Kidney (tissue), 14 donors: ENCODE data around the gene KCTD14. TPM values are rescaled to one million over a fixed set of nuclear protein-coding genes. Genes with fewer than 3 reads are reported as not detected.

Experiments
- DNase-seq, 5 donors: peaks; one replicate each; pipeline ENCODE4 v3.0.0-alpha.2; 2013 to 2020
- FAIRE-seq: peaks from 2 replicates; lab custom pipeline; 2012; peaks lifted over from hg19 to GRCh38; lab: Jason Lieb, UNC
- H3K27ac ChIP-seq, 2 donors: one replicate each; pipeline ENCODE4 v1.7.0; 2013; ENCODE audit warnings: low read depth in 2 of 2, low read length in 2 of 2, inconsistent platforms in 1 of 2
- H3K27me3 ChIP-seq: one replicate; pipeline ENCODE4 v1.7.1; 2013; ENCODE audit warnings: low read length, inconsistent platforms; ENCODE audit not compliant: control insufficient read depth, insufficient read depth
- H3K36me3 ChIP-seq, 3 donors: one replicate each; pipeline versions ENCODE4 v1.7.0 to v1.7.1; 2013; ENCODE audit warnings: low read length in 3 of 3, control low read depth in 1 of 3, inconsistent platforms in 1 of 3; ENCODE audit not compliant: insufficient read depth in 3 of 3, control insufficient read depth in 2 of 3
- H3K4me1 ChIP-seq, 3 donors: one replicate each; pipeline versions ENCODE4 v1.7.0 to v1.7.1; 2013; ENCODE audit warnings: low read length in 3 of 3, inconsistent platforms in 1 of 3, low read depth in 1 of 3; ENCODE audit not compliant: control insufficient read depth in 2 of 3, insufficient read depth in 2 of 3
- H3K4me3 ChIP-seq, 3 donors: one replicate each; pipeline versions ENCODE4 v1.7.0 to v1.8.1; 2013; ENCODE audit warnings: low read length in 3 of 3, control low read depth in 1 of 3, inconsistent platforms in 1 of 3
- H3K9ac ChIP-seq, 3 donors: one replicate each; pipeline versions ENCODE4 v1.7.0 to v1.7.1; 2013; ENCODE audit warnings: low read length in 3 of 3, control low read depth in 1 of 3, inconsistent platforms in 1 of 3
- H3K9me3 ChIP-seq, 3 donors: one replicate each; pipeline versions ENCODE4 v1.7.0 to v1.7.1; 2013; ENCODE audit warnings: low read length in 3 of 3, control low read depth in 1 of 3, inconsistent platforms in 1 of 3; ENCODE audit not compliant: control insufficient read depth in 2 of 3, insufficient read depth in 1 of 3
- CTCF ChIP-seq: IDR thresholded peaks from 3 replicates; pipeline ENCODE4 v1.5.1; 2012; ENCODE audit warnings: mild to moderate bottlenecking, moderate library complexity, borderline replicate concordance; ENCODE audit not compliant: insufficient read depth; ENCODE audit errors: extremely low read depth
- intact Hi-C: fragments of 100-400 bp; cut with DNase I; formaldehyde crosslinking; loops from one replicate; pipeline ENCODE4 v1.11.1; 2022
- polyA plus RNA-seq: library from polyadenylated mRNA; stranded (reverse); fragments of 350-450 nt; fragmentation: Illumina TruSeq; extraction: RNeasy Lipid Tissue Mini Kit (QIAGEN cat#74804); gene quantifications from one replicate; pipeline ENCODE4 v1.2.3, GENCODE V29; 2014; ENCODE audit warnings: low read depth, low replicate concordance; ENCODE audit not compliant: insufficient read depth
- total RNA-seq: library from RNA; stranded (reverse); fragmentation: NEBNext Ultra II Directional; extraction: Animal tissue kit (Norgen Biotek cat#: 25700); gene quantifications from one replicate; pipeline ENCODE4 v1.2.1, GENCODE V29; 2021
- donor health status: control.
- donor health status: control.
- donor health status: control.
- donor health status: control.
- donor health status: control.
- donor health status: DM: yes; HTN: yes; CAD: no.
- donor health status: Normal renal cell carcinoma (clear cell type).

The KCTD14 gene
- total and polyA plus RNA-seq, 2 donors from 2014 or later, result 13.7 to 14.8 TPM

- Histone ChIP-seq H3K9ac (no peak overlapping the region), H3K27ac (no peak overlapping the region), H3K27me3 (no peaks in the 10 kb centered on the region), H3K4me3 (no peak overlapping the region), H3K9me3 (no peaks in the 10 kb centered on the region), H3K4me1 (peaks cover 0 to 9% (median 3%) of the 10 kb centered on the region in 3 donors), H3K36me3 (no peaks in the 10 kb centered on the region)
- FAIRE-seq (no peak), DNase-seq (no peak)
- TF ChIP-seq CTCF, result no peak
- intact Hi-C loops, result no loop called here
Measured at GRCh38 chr11:78057462-78058055, 34.5 kb upstream of the KCTD14 start.

- no peak for TF ChIP-seq CTCF
- H3K27ac ChIP-seq, result no peak overlapping the region
- no peaks in the 10 kb centered on the region for H3K36me3 ChIP-seq
- no peak overlapping the region for H3K4me3 ChIP-seq
- FAIRE-seq (no peak), DNase-seq (no peak)
- intact Hi-C loops, result no loop called here
- no peak overlapping the region for H3K9ac ChIP-seq
- H3K9me3 ChIP-seq, result no peaks in the 10 kb centered on the region
- peaks cover 0 to 2% (median 1%) of the 10 kb centered on the region in 3 donors for H3K4me1 ChIP-seq
- no peaks in the 10 kb centered on the region for H3K27me3 ChIP-seq
Measured at GRCh38 chr11:78056093-78056492, 33.0 kb upstream of the KCTD14 start.

DNA sequence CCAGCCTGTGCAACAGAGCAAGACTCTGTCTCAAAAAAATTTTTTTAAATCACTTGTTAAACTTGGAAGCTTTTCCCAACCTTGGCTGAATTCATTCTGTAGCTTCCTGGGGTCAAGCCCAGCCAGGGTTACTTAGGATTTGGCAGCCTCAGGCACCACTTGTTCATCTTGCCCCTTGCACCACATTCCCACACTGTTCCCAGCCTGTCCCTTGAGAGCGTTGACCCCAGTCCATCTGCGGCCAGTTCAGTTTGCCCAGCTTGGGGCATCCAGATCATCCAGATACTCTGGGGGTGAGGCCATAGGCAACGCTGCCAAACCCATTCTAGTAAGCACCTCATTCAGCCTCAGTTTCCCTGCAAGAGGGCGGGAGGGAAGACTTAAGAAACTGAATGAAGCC is 31.9 kb upstream of the KCTD14 start:
- DNase-seq (no peak), FAIRE-seq (no peak)
- no peaks in the 10 kb centered on the region for H3K36me3 ChIP-seq
- no peaks in the 10 kb centered on the region for H3K4me1 ChIP-seq
- no peak overlapping the region for H3K4me3 ChIP-seq
- H3K9me3 ChIP-seq, result no peaks in the 10 kb centered on the region
- no peak for TF ChIP-seq CTCF
- no peak overlapping the region for H3K27ac ChIP-seq
- no peak overlapping the region for H3K9ac ChIP-seq
- no peaks in the 10 kb centered on the region for H3K27me3 ChIP-seq
- intact Hi-C loops, result no loop called here
